GM21723 (cell line): ENCODE data around the gene PGRMC2.
"Not testable (repeated sequence)": the region's sequence is repeated elsewhere in the genome, so short reads cannot be mapped to it uniquely, and the experiment has no call there.

ENCODE experiments used
- ATAC-seq: cut with Tn5 transposase; IDR thresholded peaks from one replicate; pipeline ENCODE4 v1.9.1; 2021; ENCODE audit warnings: mild to moderate bottlenecking, moderate library complexity; ENCODE audit not compliant: unreplicated experiment

PGRMC2 gene

GRCh38 chr4:128268970-128269369 lies 18.6 kb downstream of the PGRMC2 start:
- no peak for ATAC-seq

DNA sequence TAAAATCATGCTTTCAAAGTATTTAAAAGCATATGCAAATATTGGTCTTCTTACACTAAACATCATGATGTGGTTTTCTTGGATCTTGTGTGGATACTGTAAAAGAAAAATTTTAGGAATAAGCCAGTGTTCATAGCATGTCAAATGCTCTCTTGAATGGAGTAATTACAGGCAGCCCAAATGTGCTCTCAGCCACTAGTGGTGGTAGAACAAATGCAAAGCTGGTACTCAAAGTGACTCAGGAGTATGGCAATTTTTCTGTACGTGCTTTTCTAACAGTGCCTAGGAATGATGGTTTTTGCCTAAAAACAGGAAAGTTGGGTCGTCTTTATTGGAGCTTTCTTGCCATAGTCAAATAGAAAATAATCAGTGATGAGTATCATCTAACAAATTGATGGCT lies 19.9 kb downstream of the PGRMC2 start:
- ATAC-seq = no peak

GRCh38 chr4:128267171-128267570 lies 20.4 kb downstream of the PGRMC2 start:
- ATAC-seq = not testable (repeated sequence)

- not testable (repeated sequence) for ATAC-seq
Observed at GRCh38 chr4:128265550-128265949, 22.1 kb downstream of the PGRMC2 start.

DNA sequence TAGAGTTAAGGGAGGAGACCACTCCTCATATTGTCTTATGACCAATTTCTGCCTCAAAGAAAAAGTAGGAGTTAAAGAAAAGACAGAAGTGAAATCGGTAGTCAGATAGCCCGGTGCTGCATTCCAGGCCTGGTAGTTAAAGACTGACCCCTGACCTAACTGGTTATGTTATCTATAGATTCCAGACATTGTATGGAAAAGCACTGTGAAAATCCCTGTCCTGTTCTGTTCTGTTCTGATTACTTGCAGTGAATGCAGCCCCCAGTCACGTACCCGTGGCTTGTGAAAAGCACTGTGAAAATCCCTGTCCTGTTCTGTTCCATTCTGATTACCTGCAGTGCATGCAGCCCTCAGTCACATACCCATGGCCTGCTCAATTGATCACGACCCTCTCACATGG lies 27.7 kb downstream of the PGRMC2 start:
- ATAC-seq = not testable (repeated sequence)

DNA sequence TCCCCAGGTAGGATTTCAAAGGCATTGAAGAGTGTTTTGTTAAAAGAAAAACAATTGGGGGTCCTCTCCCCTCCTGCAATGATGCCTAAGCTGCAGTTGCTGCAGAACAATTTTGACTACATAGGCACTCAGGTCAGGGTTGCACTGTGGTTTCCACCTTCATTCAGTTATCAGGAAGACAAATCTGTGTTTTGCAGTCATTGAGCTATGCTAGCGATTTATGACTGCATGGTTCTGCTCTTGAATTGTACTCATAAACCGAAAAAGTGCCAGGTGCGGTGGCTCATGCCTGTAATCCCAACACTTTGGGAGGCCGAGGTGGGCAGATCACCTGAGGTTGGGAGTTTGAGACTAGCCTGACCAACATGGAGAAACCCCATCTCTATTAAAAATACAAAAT lies 29.4 kb downstream of the PGRMC2 start:
- ATAC-seq = not testable (repeated sequence)

GRCh38 chr4:128256539-128256938 lies 31.1 kb downstream of the PGRMC2 start:
- no peak for ATAC-seq

GRCh38 chr4:128255906-128256305 lies 31.7 kb downstream of the PGRMC2 start:
- no peak for ATAC-seq

GRCh38 chr4:128249787-128250668 lies 37.6 kb downstream of the PGRMC2 start:
- no peak for ATAC-seq

DNA sequence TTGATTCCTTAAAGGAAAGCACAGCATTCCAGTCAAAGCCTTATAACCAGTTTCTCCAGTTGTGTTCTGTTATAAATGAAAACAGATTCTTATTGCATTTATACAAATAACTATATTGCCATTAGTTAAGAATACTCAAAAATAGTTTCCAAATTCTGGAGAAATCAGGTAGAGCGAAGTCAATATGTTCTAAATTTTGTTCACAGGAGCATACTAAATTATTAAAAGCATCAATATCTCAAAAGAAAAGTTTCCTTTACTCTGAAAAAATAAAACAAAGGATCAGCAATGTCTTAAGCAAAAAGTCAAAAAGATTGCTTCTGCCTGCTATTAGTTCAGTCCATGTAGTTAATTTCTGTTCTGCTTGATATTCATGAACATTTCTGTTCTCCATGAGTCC lies 39.7 kb downstream of the PGRMC2 start:
- no peak for ATAC-seq

- ATAC-seq = not testable (repeated sequence)
Observed at GRCh38 chr4:128245391-128245790, 42.2 kb downstream of the PGRMC2 start.

DNA sequence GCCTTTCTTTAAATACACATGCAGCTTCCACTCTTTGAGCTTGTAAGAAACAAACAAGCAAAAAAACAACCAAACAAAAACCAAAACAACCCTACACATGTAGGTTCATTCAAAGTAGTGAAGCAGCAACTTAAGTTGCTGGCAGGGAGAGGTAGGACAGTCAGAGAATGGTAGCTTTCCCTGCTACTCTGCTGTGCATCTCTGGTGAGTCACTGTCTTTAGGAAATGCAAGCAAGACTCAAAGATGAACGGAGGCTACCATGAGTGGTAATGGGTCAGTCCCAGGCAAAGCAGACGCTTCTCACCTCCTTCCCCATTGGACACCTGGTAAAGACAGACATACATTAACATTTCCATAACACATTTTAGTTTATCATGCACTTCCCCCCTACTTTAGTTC lies 43.2 kb downstream of the PGRMC2 start:
- no peak for ATAC-seq

DNA sequence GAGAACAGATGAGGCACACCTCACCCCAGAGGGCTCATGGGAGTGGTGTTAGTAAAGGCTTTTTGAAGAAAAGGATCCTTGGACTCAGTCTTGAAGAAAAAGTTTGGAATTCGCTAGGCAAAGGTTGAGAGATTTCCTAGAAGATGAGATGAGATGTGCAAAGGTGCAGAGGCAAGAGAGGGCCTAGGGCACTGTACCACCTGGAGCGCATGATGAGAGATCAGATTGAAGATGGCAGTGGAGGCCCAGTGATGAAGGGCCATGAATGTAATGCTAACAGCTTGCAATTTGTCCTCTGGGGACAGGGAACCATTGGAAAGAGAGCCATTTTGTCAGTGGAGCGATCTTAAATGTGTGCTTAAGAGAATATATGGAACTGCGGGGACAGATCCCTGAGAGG lies 45.0 kb downstream of the PGRMC2 start:
- ATAC-seq = no peak

- ATAC-seq = no peak
Observed at GRCh38 chr4:128241981-128242380, 45.6 kb downstream of the PGRMC2 start.

GRCh38 chr4:128241425-128241913 lies 46.1 kb downstream of the PGRMC2 start:
- no peak for ATAC-seq

GRCh38 chr4:128241019-128241418 lies 46.6 kb downstream of the PGRMC2 start:
- ATAC-seq = no peak

DNA sequence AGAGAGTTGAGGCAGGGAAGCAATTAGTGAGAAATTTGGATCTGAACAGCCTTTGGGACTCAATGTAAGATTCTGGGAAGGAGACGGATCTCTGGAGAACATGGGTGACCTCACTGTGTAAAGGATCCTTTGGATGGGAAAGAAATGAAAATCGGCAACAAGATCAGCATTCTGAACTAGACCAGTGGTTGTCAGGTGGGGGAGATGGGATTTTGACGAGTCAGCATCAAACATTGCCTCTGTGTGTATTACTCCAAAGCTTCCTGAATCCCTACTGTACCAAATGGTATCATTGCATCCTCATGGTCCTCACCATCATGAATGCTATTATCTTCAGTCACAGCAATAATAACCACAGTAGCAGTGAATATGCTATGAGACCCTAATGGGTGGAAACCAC lies 52.8 kb downstream of the PGRMC2 start:
- ATAC-seq = no peak

- no peak for ATAC-seq
Observed at GRCh38 chr4:128232719-128233118, 54.9 kb downstream of the PGRMC2 start.

DNA sequence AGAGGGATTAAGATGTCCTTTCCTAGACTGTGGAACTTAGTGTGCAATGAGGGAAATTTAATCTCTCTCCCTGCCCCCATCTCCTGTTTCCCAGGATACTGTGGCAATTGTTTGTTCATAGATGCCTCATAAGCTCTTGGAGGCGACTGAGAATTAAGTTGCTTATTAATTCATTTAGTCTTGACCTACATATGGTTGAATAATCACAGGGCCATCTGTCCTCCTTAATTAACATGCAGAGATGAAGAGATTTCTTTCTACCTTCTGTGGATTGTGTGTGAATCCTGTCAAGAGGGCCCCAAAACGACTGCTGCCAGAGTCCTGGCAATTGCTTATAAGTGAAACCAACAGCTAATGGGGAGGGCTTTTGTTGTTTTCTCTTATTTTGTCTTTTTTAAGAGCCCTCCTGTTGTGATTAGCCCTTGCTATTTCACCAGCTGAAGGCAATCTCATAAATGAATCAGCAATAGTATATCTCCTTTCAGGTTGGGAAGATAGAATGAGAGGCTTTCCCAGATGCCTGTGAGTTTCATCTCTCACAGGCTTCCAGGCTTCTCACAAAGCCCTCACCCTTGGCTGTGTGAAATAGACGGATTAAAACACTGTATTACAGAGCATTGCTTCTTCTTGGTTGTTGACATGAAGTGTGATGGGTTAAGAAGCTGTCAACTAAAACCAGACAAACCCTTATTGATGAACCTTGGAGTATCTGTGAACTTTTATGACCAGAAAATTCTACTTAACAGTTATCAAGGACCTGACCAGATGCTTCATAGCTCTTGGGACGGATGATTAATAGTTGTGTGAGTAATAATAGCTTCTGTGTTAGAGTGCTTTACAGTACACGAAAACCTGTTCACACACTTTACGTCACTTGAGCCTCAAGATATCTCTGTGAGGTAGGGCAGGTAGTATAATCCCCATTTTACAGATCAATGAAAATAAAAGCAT lies 58.5 kb downstream of the PGRMC2 start:
- no peak for ATAC-seq

GRCh38 chr4:128227991-128228571 lies 59.5 kb downstream of the PGRMC2 start:
- ATAC-seq = no peak

GRCh38 chr4:128225148-128225547 lies 62.5 kb downstream of the PGRMC2 start:
- no peak for ATAC-seq
